Kidney tubule cell (primary cell): ENCODE results near the gene ADGRG4.

Experiments
- DNase-seq: peaks from one replicate; pipeline ENCODE4 v3.0.0-alpha.2; 2018; ENCODE audit warnings: low spot score

Gene ADGRG4

GRCh38 chrX:136304493-136304892 lies 3.7 kb downstream of the ADGRG4 start:
- no peak for DNase-seq

GRCh38 chrX:136306182-136306581 lies 5.4 kb downstream of the ADGRG4 start:
- no peak for DNase-seq

- DNase-seq = no peak
These were observed 6.7 kb downstream of the ADGRG4 start for GRCh38 chrX:136307471-136307870.

- DNase-seq = no peak
These were observed 9.6 kb downstream of the ADGRG4 start for GRCh38 chrX:136310411-136310810.

DNA sequence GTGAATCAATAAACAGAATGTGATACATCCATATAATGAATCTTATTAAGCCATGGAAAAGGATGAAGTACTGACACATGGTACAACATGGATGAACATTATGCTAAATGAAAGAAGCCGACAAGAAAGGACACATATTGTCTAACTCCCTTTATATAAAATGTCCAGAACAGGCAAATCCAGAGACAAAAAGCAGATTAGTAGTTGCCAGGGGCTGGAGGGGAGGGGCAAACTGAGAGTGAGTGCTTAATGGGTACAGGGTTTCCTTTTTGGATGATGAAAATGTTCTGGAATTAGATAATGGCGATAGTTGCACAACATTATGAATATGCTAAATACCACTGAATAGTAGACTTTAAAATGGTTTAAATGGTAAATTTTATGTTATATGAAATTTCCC lies 17.4 kb downstream of the ADGRG4 start:
- no peak for DNase-seq

DNA sequence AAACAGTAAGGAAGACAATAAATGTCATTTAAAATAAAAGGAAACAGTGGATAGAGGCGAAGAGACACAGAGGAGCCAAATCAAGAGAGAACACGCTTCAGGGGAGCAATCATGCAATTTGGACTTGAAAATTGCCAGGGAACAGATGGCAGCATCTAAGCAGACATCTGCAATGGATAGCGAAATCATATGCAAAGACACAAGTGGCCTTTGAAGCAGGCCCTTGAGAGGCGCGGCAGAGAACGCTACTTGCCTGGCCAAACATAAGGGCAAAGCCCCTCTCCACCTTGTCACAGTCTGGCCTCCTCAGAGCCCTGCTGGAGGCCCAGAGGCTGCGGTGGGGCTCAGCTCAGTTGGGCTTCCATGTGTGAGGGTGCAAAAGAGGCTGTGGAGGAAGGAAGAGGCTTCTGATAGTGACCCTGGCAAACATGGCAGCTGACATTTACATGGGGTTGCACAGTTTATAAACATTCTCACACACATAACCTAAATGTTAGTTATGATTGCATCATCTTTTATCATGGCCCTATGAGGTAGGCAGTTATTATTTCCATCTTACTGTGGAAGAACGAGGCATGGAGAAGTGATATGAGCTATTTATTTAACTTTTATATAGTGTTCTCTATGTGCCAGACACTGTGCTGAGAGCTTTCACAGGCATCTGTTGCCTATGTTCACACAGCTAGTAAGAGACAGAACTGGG lies 18.3 kb downstream of the ADGRG4 start:
- DNase-seq = no peak

DNA sequence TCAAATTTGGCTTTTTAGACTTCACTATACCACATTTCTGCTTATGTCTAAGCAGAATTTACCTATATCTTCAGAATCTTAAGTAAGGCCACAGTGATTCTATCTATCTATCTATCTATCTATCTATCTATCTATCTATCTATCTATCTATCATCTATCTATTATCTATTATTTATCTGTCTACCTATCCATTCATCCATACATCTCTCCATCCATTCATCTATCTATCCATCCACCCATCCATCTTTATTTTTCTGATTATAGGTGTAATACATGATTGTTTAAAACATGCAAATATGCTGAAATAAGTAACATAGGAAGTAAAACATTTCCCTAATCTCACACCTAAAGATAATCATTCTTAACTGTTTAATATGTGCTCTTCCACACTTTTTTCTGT lies 18.8 kb downstream of the ADGRG4 start:
- no peak for DNase-seq

- no peak for DNase-seq
These were observed 20.8 kb downstream of the ADGRG4 start for GRCh38 chrX:136321532-136321931.

DNA sequence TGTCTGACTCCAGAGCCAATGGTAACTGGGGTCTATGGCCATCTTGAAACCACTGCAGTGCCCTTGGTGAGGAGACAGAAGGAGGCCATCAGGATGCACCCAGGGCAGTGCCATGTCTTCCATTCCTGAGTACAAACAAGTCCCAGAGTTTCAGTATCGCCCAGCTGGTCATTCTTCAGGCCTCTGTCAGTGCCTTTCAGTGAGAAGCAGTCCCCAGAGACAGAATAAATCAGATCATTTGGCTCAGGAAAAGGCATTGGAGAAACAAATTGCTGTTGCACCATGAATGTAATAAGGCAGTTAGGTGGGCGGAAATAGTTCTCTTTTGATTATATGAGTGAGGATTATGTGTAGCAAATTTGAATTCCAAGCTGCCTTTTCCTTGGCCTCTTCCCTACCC lies 21.3 kb downstream of the ADGRG4 start:
- DNase-seq = no peak

DNA sequence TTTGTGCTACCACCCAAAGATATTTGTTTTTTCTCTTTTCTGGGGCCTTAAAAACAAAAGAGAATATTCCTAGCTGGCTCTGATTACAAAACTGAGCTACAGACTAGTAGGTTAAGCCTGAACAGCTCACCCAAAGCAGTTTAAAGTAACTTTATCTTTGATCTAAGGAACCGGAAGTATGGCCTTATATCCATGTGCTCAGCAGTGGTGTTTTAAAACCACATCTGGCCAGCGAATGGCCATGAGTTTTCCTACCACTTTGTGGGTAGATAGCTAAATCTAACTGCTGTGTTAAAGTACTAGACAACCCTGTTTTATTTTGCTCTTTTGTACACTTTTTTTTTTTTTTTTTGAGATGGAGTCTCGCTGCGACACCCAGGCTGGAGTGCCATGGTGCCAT lies 24.6 kb downstream of the ADGRG4 start:
- no peak for DNase-seq

- DNase-seq = no peak
These were observed 28.2 kb downstream of the ADGRG4 start for GRCh38 chrX:136328933-136329332.

DNA sequence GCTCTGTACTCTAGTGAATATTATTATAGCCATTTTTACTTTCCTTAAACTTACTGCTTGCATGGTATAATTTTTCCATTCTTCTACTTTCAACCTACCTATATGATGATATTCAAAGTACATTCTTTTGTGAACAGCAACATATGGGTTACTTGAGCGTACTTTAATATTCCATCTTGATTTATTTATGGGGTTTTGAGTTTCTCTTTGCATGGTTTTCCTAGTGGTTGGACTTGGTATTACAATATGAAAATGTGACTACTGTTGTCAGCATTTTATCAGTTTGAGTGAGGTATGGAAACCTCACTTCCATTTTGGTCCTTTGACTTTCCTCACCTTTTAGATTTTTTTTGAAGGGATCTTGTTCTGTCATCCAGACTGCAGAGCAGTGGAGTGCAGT lies 35.9 kb downstream of the ADGRG4 start:
- no peak for DNase-seq

- DNase-seq = no peak
These were observed 38.9 kb downstream of the ADGRG4 start for GRCh38 chrX:136339702-136340101.

GRCh38 chrX:136344320-136344719 lies 43.6 kb downstream of the ADGRG4 start:
- no peak for DNase-seq

DNA sequence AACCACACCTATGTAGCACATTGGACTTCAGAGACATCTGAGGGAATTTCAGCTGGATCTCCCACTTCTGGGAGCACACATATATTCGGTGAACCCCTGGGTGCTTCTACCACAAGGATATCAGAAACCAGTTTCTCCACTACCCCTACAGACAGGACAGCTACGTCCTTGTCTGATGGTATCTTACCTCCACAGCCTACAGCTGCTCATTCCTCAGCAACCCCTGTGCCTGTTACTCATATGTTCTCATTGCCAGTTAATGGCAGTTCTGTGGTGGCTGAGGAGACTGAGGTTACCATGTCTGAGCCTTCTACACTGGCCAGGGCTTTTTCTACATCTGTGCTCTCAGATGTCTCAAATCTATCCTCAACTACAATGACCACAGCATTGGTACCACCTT lies 45.7 kb downstream of the ADGRG4 start:
- DNase-seq = no peak

DNA sequence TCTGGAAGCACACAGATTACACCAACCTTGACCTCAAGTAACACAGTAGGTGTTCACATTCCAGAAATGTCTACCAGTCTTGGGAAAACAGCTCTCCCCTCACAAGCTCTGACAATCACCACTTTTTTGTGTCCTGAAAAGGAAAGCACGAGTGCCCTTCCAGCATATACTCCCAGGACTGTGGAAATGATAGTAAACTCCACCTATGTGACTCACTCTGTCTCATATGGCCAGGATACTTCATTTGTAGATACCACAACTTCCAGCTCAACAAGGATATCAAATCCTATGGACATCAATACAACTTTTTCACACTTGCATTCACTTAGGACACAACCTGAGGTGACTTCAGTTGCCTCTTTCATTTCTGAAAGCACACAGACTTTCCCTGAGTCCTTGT lies 46.9 kb downstream of the ADGRG4 start:
- no peak for DNase-seq

DNA sequence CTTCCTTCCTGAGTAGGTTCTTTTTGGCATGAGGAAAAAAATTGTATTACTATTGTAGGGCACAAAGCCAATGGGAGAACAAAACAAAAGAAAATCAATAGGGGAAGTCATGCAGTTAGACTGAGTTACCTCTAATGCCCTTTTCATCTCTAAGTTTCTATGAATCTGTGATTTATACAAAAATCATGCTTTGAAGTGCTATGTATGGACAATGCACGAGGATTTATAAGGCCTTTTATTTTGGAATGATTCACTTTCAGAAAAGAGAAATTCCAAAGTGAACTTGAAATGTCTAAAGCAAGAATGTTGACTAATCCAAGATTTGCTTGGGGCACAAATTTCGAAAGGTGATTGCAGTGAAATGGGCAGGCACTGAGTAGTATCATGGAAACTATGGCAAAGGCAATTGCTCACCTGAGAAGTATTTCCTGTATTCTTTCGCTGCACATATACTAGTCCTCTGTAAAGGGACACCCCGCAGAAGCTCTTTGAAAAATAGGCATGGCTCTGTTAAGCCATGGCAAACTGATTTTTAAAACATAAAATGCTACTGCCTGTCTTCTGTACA lies 52.8 kb downstream of the ADGRG4 start:
- DNase-seq = peak; percentile 63

DNA sequence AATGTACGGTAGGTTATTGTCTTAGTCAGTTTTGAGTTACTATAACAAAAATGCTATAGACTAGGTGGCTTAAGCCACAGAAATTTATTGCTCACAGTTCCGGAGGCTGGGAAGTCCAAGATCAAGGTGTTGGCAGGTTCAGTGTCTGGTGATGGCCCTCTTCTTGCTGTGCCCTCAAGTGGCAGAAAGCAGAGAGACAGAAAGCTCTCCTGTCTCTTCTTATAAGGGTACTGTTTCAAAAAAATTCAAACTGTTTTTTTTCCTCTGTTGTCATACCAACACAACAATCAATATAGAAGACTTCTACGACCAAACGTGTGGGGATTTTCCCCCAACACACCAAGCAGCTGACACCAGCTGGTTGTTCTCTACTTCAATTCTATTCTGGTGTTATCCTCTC lies 53.4 kb downstream of the ADGRG4 start:
- no peak for DNase-seq

DNA sequence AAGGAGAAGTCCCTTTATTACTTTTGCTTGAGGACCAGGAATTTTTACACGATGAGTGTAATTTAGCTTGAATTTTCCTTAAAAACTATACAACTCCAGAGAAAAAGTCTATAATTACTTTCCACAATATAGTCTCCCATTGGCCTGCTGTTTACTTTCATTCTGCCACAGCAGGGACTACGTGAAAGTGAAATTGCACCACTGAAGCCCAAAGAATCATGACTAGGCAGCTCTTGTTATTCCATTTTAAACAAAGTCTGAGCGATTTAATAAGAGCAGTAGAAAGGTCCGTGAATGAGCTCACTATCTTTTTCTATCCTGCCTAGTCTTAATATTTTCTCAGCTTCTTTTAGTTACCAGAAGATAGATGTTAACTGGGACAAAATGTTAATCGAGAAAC lies 68.6 kb downstream of the ADGRG4 start:
- no peak for DNase-seq

- DNase-seq = no peak
These were observed 76.0 kb downstream of the ADGRG4 start for GRCh38 chrX:136376713-136377112.

GRCh38 chrX:136380010-136380769 lies 79.4 kb downstream of the ADGRG4 start:
- no peak for DNase-seq

GRCh38 chrX:136386173-136386572 lies 85.4 kb downstream of the ADGRG4 start:
- no peak for DNase-seq

DNA sequence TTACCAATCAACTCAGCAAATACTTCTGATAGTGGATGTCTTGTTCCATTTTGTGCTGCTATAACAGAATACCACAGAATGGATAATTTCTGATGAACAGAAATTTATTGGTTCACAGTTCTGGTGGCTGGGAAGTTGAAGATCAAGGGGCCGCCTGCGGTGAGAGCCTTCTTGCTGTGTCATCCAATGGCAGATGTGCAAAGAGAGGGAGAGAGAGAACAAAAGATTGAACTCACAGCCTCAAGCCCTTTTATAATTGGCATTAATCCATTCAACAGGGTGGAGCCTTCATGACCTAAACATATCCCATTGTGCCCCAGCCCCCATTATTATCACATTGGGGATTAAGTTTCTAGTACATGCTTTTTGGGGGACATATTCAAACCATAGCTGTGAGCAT lies 86.1 kb downstream of the ADGRG4 start:
- no peak for DNase-seq
